Right lobe of liver (tissue), 6 donors: ENCODE measurements around the gene NXF3. TPM values are rescaled to one million over a fixed set of nuclear protein-coding genes. Genes with fewer than 3 reads are reported as not detected.

Source experiments
- ATAC-seq, 4 donors: fragments of 200-7000 bp; cut with Tn5 transposase; one replicate each; pipeline ENCODE4 v1.9.1; 2020; ENCODE audit warnings: mild to moderate bottlenecking in 4 of 4, moderate library complexity in 4 of 4
- DNase-seq, 3 donors: peaks; one replicate each; pipeline ENCODE4 v3.0.0-alpha.2; 2020
- H3K27ac ChIP-seq, 3 donors: fragments of 200-600 bp; one replicate each; pipeline ENCODE4 v1.8.0; 2022
- H3K27me3 ChIP-seq, 2 donors: fragments of 200-600 bp; one replicate each; pipeline ENCODE4 v1.8.0; 2022
- H3K36me3 ChIP-seq, 4 donors: fragments of 200-600 bp; sonication (generic) in 1 of 4; one replicate each; pipeline versions ENCODE4 v1.5.1 to v1.8.0; 2017 to 2022; ENCODE audit warnings: control low read depth in 1 of 4
- H3K4me1 ChIP-seq, 4 donors: fragments of 200-600 bp; sonication (generic) in 1 of 4; one replicate each; pipeline versions ENCODE4 v1.5.1 to v1.8.0; 2017 to 2022; ENCODE audit warnings: control low read depth in 1 of 4
- H3K4me3 ChIP-seq, 3 donors: fragments of 200-600 bp; one replicate each; pipeline ENCODE4 v1.8.0; 2022
- H3K9me3 ChIP-seq, 4 donors: fragments of 200-600 bp; sonication (generic) in 1 of 4; one replicate each; pipeline versions ENCODE4 v1.5.1 to v1.8.0; 2017 to 2022; ENCODE audit warnings: control low read depth in 1 of 4
- POLR2A ChIP-seq: fragments of 450-650 bp; IDR thresholded peaks from one replicate; pipeline ENCODE4 v1.6.1; 2017; ENCODE audit warnings: antibody characterized with exemption, mild to moderate bottlenecking
- WGBS: methylation state at CpG from one replicate; pipeline ENCODE4 v1.1.6; 2018; ENCODE audit warnings: low coverage, low lambda C conversion rate; ENCODE audit not compliant: insufficient coverage; ENCODE audit errors: missing lambda C conversion rate; 5-methylcytosine and 5-hydroxymethylcytosine counted together
- intact Hi-C, 2 donors: fragments of 100-400 bp; cut with DNase I; formaldehyde crosslinking; loops; one replicate each; pipeline versions ENCODE4 v1.11.2 to v1.14.1; 2022
- total RNA-seq, 6 experiments: library from RNA; depleted of rRNA in 2 of 6; stranded (reverse); fragments of >200 nt in 2 of 6; fragmentation: NEBNext Ultra II Directional in 3 of 6; extraction: Animal tissue kit (Norgen Biotek cat#: 25700) in 3 of 6; gene quantifications; one replicate each; pipeline versions ENCODE4 v1.1.0 to v1.2.4, GENCODE V29; 2016 to 2023
- TF ChIP-seq, protein P1 (sequence below), 4 donors: fragments of 200-600 bp in 3 of 4; fragments of 450-650 bp in 1 of 4; IDR thresholded peaks; one replicate each; pipeline versions ENCODE4 v1.5.1 to v1.8.0; 2016 to 2022; ENCODE audit warnings: antibody characterized with exemption in 4 of 4, mild to moderate bottlenecking in 2 of 4
- donor health status: DM: no; HTN: yes; CAD: no.
- donor health status: DM: no; HTN: no; CAD: no.
- donor health status: DM: no; HTN: no; CAD: no.
- donor health status: DM: no; HTN: yes; CAD: no.
- donor health status: DM: no; HTN: yes; CAD: no.

Gene NXF3
- total RNA-seq, 6 experiments from 2014 or later: 0.25 to 1.8 (median 0.85) TPM

DNA sequence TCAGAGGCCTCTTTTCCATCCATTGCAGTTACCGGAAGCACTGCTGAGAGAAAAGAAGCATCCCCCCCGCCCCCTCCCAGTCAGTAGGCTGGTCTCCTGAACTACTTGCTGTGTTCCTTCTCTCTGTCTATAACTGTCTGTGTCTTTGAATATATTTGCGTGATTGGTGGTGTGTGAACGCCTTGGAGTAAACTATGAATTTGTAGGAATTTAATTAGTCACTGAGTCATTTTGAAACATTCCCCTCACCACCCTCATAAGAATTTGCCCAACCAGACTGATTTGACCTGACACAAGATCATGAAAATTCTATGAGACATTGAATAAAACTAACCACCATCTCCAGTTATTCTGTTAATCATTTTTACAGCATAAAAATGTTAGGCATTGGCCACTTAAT is 6.7 kb upstream of the NXF3 start:
- ATAC-seq (no peak), DNase-seq (no peak)
- H3K4me3 ChIP-seq: no peak overlapping the region
- H3K27ac ChIP-seq: no peak overlapping the region
- intact Hi-C loops: no loop called here
- no peaks in the 10 kb centered on the region for H3K4me1 ChIP-seq
- no peaks in the 10 kb centered on the region for H3K36me3 ChIP-seq
- TF ChIP-seq, protein P1, sequence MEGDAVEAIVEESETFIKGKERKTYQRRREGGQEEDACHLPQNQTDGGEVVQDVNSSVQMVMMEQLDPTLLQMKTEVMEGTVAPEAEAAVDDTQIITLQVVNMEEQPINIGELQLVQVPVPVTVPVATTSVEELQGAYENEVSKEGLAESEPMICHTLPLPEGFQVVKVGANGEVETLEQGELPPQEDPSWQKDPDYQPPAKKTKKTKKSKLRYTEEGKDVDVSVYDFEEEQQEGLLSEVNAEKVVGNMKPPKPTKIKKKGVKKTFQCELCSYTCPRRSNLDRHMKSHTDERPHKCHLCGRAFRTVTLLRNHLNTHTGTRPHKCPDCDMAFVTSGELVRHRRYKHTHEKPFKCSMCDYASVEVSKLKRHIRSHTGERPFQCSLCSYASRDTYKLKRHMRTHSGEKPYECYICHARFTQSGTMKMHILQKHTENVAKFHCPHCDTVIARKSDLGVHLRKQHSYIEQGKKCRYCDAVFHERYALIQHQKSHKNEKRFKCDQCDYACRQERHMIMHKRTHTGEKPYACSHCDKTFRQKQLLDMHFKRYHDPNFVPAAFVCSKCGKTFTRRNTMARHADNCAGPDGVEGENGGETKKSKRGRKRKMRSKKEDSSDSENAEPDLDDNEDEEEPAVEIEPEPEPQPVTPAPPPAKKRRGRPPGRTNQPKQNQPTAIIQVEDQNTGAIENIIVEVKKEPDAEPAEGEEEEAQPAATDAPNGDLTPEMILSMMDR (IDR thresholded peaks at IDR 0.05): no peak
- no peak for TF ChIP-seq POLR2A
- no peaks in the 10 kb centered on the region for H3K27me3 ChIP-seq
- H3K9me3 ChIP-seq: no peaks in the 10 kb centered on the region
- WGBS: 44% methylated on average over 3 of the region's 4 CpGs

- ATAC-seq (no peak), DNase-seq (no peak)
- no peaks in the 10 kb centered on the region for H3K9me3 ChIP-seq
- H3K4me3 ChIP-seq: no peak overlapping the region
- 52% methylated on average over 2 of the region's 2 CpGs for whole genome bisulfite sequencing
- H3K27ac ChIP-seq: no peak overlapping the region
- H3K27me3 ChIP-seq: no peaks in the 10 kb centered on the region
- no peaks in the 10 kb centered on the region for H3K4me1 ChIP-seq
- intact Hi-C loops: no loop called here
- H3K36me3 ChIP-seq: no peaks in the 10 kb centered on the region
- TF ChIP-seq POLR2A: no peak
- TF ChIP-seq, protein P1 (IDR thresholded peaks at IDR 0.05): no peak
Observed at GRCh38 chrX:103098488-103098887, 5.5 kb upstream of the NXF3 start.

DNA sequence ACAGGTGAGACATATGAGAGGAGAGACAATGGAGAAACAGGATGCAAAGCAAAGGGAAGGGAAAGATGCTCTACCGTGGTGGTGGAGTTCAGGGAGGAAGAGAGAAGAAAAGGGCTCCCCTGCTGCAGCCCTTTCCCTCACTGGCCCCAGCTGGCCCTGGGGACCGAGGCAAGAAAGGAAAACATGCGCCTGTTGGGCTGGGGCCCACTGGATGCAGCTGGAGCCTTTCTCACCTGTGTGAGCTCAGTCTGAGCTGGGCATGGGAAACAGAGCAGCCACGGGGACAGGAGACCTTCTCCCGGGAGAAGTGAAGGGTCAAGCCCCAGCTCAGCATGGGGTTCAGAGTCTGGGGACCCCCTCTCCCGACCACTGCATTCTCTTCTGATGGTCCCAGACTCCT is 11.9 kb downstream of the NXF3 start:
- DNase-seq (no peak), ATAC-seq (no peak)
- TF ChIP-seq, protein P1 (IDR thresholded peaks at IDR 0.05): no peak
- no peak for TF ChIP-seq POLR2A
- H3K9me3 ChIP-seq: no peaks in the 10 kb centered on the region
- intact Hi-C loops: no loop called here
- no peaks in the 10 kb centered on the region for H3K27me3 ChIP-seq
- no peaks in the 10 kb centered on the region for H3K4me1 ChIP-seq
- H3K27ac ChIP-seq: no peak overlapping the region
- no peak overlapping the region for H3K4me3 ChIP-seq
- no peaks in the 10 kb centered on the region for H3K36me3 ChIP-seq
- WGBS: no CpG with 5 or more reads among the region's 6 CpGs

GRCh38 chrX:103073467-103073866 is 19.5 kb downstream of the NXF3 start:
- TF ChIP-seq POLR2A: no peak
- TF ChIP-seq, protein P1 (IDR thresholded peaks at IDR 0.05): no peak
- WGBS: 30% methylated on average over 5 of the region's 5 CpGs

DNA sequence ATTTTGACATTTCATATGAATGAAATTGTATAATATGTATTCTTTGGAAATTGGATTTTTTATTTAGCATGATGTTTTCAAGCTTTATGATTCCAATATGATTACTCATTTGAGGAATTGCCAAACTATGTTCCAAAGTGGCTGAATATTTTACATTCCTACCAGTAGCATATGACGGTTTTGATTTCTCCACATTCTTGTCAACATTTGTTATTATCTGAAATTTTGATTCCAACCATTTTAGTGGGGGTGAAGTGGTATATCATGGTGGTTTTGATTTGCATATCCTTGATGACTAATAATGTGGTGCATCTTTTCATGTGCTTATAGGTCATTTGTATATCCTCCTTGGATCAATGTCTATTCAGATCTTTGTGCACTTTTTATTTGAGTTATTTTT is 26.3 kb downstream of the NXF3 start:
- Histone ChIP-seq H3K4me1 (no peaks in the 10 kb centered on the region), H3K27me3 (no peaks in the 10 kb centered on the region), H3K27ac (no peak overlapping the region), H3K4me3 (no peak overlapping the region), H3K9me3 (no peaks in the 10 kb centered on the region), H3K36me3 (no peaks in the 10 kb centered on the region)
- intact Hi-C loops: no loop called here
- WGBS: 15% methylated on average over 1 of the region's 1 CpG
- TF ChIP-seq POLR2A: no peak
- TF ChIP-seq, protein P1 (IDR thresholded peaks at IDR 0.05): no peak
- DNase-seq (no peak), ATAC-seq (no peak)

More at GRCh38 chrX:103073467-103073866, 19.5 kb downstream of the NXF3 start:
- intact Hi-C loops: no loop called here
- H3K27me3 ChIP-seq: no peaks in the 10 kb centered on the region
- H3K36me3 ChIP-seq: no peaks in the 10 kb centered on the region
- ATAC-seq (peak in 3 of 4 donors; percentile 27 to 60 (median 37)), DNase-seq (no peak)
- no peaks in the 10 kb centered on the region for H3K4me1 ChIP-seq
- H3K4me3 ChIP-seq: no peak overlapping the region
- H3K9me3 ChIP-seq: no peaks in the 10 kb centered on the region
- H3K27ac ChIP-seq: no peak overlapping the region
